Gastroesophageal sphincter (tissue), 4 donors: ENCODE measurements around the gene GRK5. TPM values are rescaled to one million over a fixed set of nuclear protein-coding genes. Genes with fewer than 3 reads are reported as not detected.
"Not testable (repeated sequence)": the region's sequence is repeated elsewhere in the genome, so short reads cannot be mapped to it uniquely, and the experiment has no call there.

Experiments used
- ATAC-seq: fragments of 150-250 bp; one replicate; pipeline ENCODE4 v1.9.1; 2016; ENCODE audit warnings: mild to moderate bottlenecking, moderate library complexity
- H3K27ac ChIP-seq, 4 donors: fragments of 200-600 bp; sonication (generic) in 3 of 4; 1 replicate in 3 of 4; 2 replicates in 1 of 4; pipeline ENCODE4 v1.5.1; 2016 to 2019
- H3K27me3 ChIP-seq: fragments of 200-600 bp; sonication (generic); one replicate; pipeline ENCODE4 v1.5.1; 2019
- H3K36me3 ChIP-seq, 2 donors: fragments of 200-600 bp; sonication (generic); one replicate each; pipeline ENCODE4 v1.5.1; 2019; ENCODE audit warnings: control low read depth in 1 of 2
- H3K4me1 ChIP-seq, 3 donors: fragments of 200-600 bp; sonication (generic); 1 replicate in 2 of 3; 2 replicates in 1 of 3; pipeline ENCODE4 v1.5.1; 2016 to 2019; ENCODE audit warnings: control low read depth in 2 of 3
- H3K4me3 ChIP-seq, 2 donors: fragments of 200-600 bp; sonication (generic); one replicate each; pipeline ENCODE4 v1.5.1; 2019; ENCODE audit warnings: mild to moderate bottlenecking in 1 of 2, moderate library complexity in 1 of 2
- H3K9me3 ChIP-seq, 3 donors: fragments of 200-600 bp; sonication (generic); one replicate each; pipeline ENCODE4 v1.5.1; 2017 to 2019; ENCODE audit warnings: control low read depth in 2 of 3
- EP300 ChIP-seq: sonication (generic); formaldehyde crosslinking; IDR thresholded peaks from one replicate; pipeline ENCODE4 v1.6.1; 2017; ENCODE audit warnings: antibody characterized with exemption, mild to moderate bottlenecking
- POLR2A ChIP-seq, 2 donors: fragments of 450-650 bp; IDR thresholded peaks; one replicate each; pipeline ENCODE4 v1.6.1; 2017; ENCODE audit warnings: antibody characterized with exemption in 2 of 2, mild to moderate bottlenecking in 2 of 2, moderate library complexity in 1 of 2
- POLR2AphosphoS5 ChIP-seq: sonication (generic); formaldehyde crosslinking; IDR thresholded peaks from one replicate; pipeline ENCODE4 v1.6.1; 2017; ENCODE audit warnings: antibody characterized with exemption
- WGBS, 2 donors: methylation state at CpG; one replicate each; pipeline ENCODE4 v1.1.5; 2018; ENCODE audit warnings: low coverage in 1 of 2; 5-methylcytosine and 5-hydroxymethylcytosine counted together
- total RNA-seq, 4 donors: library from RNA; depleted of rRNA; stranded (reverse); fragments of >200 nt; gene quantifications; one replicate each; pipeline ENCODE4 v1.1.0, GENCODE V29; 2016
- TF ChIP-seq, protein P1 (sequence below), 4 experiments: fragments of 200-600 bp in 2 of 4; fragments of 450-650 bp in 2 of 4; sonication (generic) in 1 of 4; IDR thresholded peaks; one replicate each; pipeline ENCODE4 v1.5.1; 2017 to 2019; ENCODE audit warnings: antibody characterized with exemption in 4 of 4, mild to moderate bottlenecking in 2 of 4, moderate library complexity in 2 of 4

GRK5 gene
- total RNA-seq, 4 donors from 2014 or later: 28.8 to 71.6 (median 47.7) TPM

DNA sequence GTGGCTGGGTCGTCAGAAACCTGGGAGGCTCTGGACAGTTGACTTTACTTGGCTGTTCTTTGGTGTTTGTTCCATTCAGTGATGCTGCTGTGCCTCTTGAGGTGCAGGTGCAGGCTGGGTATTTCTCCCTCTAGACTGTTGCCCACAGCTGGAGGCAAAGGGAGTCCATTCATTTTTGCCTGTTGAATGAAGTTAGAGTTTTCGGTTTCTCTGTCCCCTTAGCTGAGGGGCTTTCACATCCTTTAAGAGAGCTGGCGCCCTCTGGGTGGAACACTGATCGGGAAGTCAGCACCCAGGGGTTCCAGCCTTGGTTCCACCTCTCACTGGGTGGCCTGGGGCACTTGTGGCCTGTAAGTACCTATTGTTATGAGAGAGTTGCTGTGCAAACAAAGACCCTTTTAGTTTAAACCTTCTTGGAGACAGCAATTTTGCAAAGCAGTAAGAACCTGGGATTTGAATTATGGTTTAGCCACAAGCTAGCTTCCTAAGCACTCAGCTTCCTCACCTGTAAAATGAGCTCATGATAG is 67.2 kb downstream of the GRK5 start:
- no peak for TF ChIP-seq EP300
- TF ChIP-seq, protein P1, sequence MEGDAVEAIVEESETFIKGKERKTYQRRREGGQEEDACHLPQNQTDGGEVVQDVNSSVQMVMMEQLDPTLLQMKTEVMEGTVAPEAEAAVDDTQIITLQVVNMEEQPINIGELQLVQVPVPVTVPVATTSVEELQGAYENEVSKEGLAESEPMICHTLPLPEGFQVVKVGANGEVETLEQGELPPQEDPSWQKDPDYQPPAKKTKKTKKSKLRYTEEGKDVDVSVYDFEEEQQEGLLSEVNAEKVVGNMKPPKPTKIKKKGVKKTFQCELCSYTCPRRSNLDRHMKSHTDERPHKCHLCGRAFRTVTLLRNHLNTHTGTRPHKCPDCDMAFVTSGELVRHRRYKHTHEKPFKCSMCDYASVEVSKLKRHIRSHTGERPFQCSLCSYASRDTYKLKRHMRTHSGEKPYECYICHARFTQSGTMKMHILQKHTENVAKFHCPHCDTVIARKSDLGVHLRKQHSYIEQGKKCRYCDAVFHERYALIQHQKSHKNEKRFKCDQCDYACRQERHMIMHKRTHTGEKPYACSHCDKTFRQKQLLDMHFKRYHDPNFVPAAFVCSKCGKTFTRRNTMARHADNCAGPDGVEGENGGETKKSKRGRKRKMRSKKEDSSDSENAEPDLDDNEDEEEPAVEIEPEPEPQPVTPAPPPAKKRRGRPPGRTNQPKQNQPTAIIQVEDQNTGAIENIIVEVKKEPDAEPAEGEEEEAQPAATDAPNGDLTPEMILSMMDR (IDR thresholded peaks at IDR 0.05): no peak
- TF ChIP-seq POLR2AphosphoS5: no peak
- TF ChIP-seq POLR2A (IDR thresholded peaks at IDR 0.05): no peak
- ATAC-seq: no peak
- H3K9me3 ChIP-seq: no peaks in the 10 kb centered on the region
- H3K36me3 ChIP-seq: no peaks in the 10 kb centered on the region
- WGBS, 2 donors: 89 to 100% methylated on average over 1 to 3 of the region's 4 CpGs
- peaks cover 0 to 81% (median 23%) of the 10 kb centered on the region in 3 donors for H3K4me1 ChIP-seq
- H3K4me3 ChIP-seq: no peak overlapping the region
- peak overlapping the region in 2 of 4 donors; percentile 3 to 58 for H3K27ac ChIP-seq
- no peaks in the 10 kb centered on the region for H3K27me3 ChIP-seq

GRCh38 chr10:119275085-119275484 is 67.7 kb downstream of the GRK5 start:
- no peaks in the 10 kb centered on the region for H3K9me3 ChIP-seq
- peaks cover 0 to 81% (median 21%) of the 10 kb centered on the region in 3 donors for H3K4me1 ChIP-seq
- WGBS, 2 donors: 71 to 80% methylated on average over 3 to 4 of the region's 5 CpGs
- H3K27ac ChIP-seq: peak overlapping the region in 3 of 4 donors; percentile 3 to 58 (median 12)
- no peak overlapping the region for H3K4me3 ChIP-seq
- no peak for ATAC-seq
- TF ChIP-seq EP300: no peak
- no peak for TF ChIP-seq POLR2AphosphoS5
- no peak for TF ChIP-seq POLR2A (IDR thresholded peaks at IDR 0.05)
- TF ChIP-seq, protein P1 (IDR thresholded peaks at IDR 0.05): no peak
- no peaks in the 10 kb centered on the region for H3K36me3 ChIP-seq
- H3K27me3 ChIP-seq: no peaks in the 10 kb centered on the region

DNA sequence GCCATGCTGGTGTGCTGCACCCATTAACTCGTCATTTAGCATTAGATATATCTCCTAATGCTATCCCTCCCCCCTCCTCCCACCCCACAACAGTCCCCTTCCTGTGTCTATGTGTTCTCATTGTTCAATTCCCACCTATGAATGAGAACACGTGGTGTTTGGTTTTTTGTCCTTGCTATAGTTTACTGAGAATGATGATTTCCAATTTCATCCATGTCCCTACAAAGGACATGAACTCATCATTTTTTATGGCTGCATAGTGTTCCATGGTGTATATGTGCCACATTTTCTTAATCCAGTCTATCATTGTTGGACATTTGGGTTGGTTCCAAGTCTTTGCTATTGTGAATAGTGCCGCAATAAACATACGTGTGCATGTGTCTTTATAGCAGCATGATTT is 68.8 kb downstream of the GRK5 start:
- 73% methylated on average over 2 of the region's 4 CpGs; no CpG with 5 or more reads in 1 of the 2 donors for WGBS, 2 donors
- not testable (repeated sequence) for H3K36me3 ChIP-seq, H3K9me3 ChIP-seq, H3K27me3 ChIP-seq, H3K4me3 ChIP-seq, ATAC-seq
- H3K4me1 ChIP-seq: peaks cover 0 to 81% (median 21%) of the 10 kb centered on the region in 3 donors
- H3K27ac ChIP-seq: peak overlapping the region in 1 of 4 donors; percentile 38

- no peak overlapping the region for H3K4me3 ChIP-seq
- peaks cover 0 to 81% (median 30%) of the 10 kb centered on the region in 3 donors for H3K4me1 ChIP-seq
- TF ChIP-seq POLR2A (IDR thresholded peaks at IDR 0.05) (no peak), EP300 (no peak), POLR2AphosphoS5 (no peak)
- TF ChIP-seq, protein P1 (IDR thresholded peaks at IDR 0.05): no peak
- H3K27ac ChIP-seq: peak overlapping the region in 3 of 4 donors; percentile 10 to 76 (median 33)
- ATAC-seq: no peak
- H3K27me3 ChIP-seq: no peaks in the 10 kb centered on the region
- H3K36me3 ChIP-seq: no peaks in the 10 kb centered on the region
- 71 to 72% methylated on average over 6 to 11 of the region's 14 CpGs for WGBS, 2 donors
- H3K9me3 ChIP-seq: no peaks in the 10 kb centered on the region
These were observed 70.8 kb downstream of the GRK5 start for GRCh38 chr10:119278126-119278709.

GRCh38 chr10:119279441-119279840 is 72.1 kb downstream of the GRK5 start:
- Histone ChIP-seq H3K4me3 (no peak overlapping the region), H3K27me3 (no peaks in the 10 kb centered on the region), H3K4me1 (peaks cover 1 to 85% (median 34%) of the 10 kb centered on the region in 3 donors), H3K27ac (peak overlapping the region in 2 of 4 donors; percentile 19 to 76), H3K36me3 (no peaks in the 10 kb centered on the region), H3K9me3 (no peaks in the 10 kb centered on the region)
- WGBS, 2 donors: 85 to 86% methylated on average over 3 to 5 of the region's 10 CpGs
- ATAC-seq: no peak
- TF ChIP-seq EP300: no peak
- TF ChIP-seq, protein P1 (IDR thresholded peaks at IDR 0.05): no peak
- no peak for TF ChIP-seq POLR2A (IDR thresholded peaks at IDR 0.05)
- TF ChIP-seq POLR2AphosphoS5: no peak
